ENCODE data around the gene CKAP2L.

The CKAP2L gene

DNA sequence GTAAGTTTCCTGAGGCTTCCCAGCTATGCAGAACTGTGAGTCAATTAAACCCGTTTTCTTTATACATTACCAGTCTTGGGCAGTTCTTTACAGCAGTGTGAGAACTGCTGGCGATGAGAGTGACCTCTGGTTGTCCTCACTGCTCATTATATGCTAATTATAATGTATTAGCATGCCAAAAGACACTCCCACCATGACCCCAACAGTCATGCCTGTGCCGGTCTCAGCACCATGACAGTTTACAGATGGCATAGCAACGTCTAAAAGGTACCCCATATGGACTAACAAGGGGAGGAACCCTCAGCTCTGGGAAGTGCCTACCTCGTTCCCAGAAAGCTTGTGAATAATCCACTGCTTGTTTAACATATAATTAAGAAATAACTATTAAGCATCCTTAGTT, 28.0 kb upstream of the CKAP2L start:
- DNase-seq (ENCODE audit: low spot score), result no peak

DNA sequence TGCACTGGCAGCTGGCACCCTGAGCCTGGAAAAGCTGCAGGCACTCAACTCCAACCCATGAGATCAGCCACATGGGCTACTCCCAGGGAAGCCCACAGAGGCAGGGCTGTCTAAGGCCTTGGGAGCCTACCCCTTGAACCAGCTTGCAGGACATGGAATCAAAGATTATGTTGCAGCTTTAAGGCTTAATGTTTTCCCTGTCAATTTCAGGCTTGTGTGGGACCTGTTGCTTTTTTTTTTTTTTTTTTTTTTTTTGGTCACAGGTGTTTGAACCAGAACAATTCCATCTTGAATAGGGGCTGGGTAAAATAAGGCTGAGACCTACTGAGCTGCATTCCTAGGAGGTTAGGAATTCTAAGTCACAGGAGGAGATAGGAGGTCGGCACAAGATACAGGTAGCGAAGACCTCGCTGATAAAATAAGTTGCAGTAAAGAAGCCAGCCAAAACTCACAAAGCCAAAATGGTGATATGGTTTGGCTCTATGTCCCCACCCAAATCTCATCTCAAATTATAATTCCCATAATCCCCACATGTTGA, 27.4 kb upstream of the CKAP2L start:
- DNase-seq (ENCODE audit: low spot score), result no peak

DNA sequence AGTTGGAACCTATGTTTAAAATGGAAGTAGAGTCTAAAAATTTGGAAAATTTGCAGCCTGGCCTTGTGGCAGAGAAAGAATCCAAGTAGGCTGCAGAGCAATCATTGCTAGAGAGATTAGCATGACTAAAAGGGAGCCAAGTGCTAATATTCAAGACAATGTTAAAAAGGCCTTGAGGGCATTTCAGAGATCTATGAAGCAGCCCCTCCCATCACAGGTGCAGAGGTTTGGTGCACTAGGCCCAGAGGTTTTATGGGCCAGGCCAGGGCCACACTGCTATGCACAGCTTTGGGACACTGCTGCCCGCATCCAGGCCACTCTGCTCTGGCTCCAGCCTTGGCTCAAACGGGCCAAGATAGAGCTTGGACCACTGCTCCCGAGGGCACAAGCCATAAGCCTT, 26.6 kb upstream of the CKAP2L start:
- no peak for DNase-seq (ENCODE audit: low spot score)

DNA sequence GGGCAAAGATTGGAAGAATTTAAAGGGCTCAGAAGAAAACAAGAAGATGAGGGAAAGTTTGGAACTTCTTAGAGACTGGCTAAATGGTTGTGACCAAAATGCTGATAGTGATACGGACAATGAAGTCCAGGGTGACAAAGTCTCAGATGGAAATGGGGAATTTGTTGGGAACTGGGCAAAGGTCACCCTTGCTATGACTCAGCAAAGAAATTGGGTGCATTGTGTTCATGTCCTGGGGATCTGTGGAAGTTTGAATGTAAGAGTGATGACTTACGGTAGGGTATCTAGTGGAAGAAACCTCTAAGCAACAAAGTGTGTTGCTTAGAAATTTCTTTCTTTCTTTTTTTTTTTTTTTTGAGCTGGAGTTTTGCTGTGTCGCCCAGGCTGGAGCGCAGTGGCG, 25.9 kb upstream of the CKAP2L start:
- DNase-seq (ENCODE audit: low spot score), result no peak

DNA sequence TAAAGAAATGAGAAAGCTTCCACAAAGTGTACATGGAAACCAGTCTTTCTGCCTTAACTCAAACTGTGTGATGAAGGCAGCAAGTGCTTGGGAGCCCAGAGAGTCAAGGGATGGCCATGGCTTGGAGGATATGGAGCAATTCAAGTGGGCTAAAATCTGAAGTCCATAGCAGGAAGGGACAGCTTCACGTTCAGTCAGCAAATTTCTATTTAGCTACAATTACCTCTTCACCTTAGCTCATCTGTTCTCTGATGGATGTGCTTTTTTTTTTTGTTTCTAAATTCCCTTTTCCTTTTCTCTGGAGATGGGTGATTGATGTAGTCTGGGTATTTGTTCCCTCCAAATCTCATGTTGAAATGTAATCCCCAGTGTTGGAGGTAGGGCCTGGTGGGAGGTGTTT, 24.8 kb upstream of the CKAP2L start:
- DNase-seq (ENCODE audit: low spot score), result no peak

DNA sequence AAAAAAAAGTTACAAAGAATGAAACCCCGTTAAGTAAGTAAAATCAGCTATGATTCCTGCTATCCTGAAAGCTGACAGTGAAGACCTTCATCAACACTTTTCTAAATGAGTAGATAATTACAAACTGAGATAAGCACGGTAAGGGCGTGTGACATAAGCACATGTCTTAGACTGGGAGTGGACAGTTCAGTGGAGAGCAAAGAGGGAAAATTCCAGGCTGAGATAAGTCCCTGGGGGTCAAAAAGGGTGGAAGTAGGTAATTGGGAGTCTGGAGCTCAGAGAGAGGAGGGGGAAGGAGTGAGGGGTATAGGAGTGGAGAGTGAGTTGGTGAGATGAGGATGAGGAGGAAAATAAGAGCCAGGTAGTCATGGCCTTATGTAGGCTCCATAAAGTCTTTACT, 24.2 kb upstream of the CKAP2L start:
- DNase-seq (ENCODE audit: low spot score), result no peak

DNA sequence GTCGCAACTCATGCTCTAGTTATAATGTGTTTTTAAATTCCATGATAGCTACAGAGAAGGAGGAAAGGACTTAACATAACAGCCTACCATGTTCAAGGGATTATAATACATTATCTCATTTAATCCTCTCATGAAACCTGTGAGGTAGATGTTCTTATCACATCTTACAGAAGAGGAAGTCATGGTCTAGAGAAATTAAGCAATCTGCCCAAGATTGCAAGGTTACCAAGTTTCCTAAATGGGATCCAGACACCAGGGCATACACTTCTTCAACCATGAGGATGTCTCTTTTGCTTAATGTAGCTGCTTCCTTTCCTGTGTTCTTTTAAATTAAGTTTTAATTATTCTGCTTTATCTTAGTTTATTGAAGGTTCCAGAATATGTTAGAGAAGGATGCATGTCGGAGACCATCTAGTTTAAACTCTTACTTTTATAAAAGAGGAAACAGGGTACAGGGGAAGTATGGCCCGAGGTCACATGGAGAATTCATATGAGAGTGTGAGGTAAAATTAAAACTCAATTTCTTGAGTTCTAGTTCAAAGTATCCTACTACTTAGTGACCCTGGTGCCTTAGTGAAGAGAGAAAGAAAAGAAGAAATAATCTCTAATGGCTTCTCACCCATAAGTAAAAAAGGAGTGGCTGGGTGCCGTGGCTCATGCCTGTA, 23.5 kb upstream of the CKAP2L start:
- no peak for DNase-seq (ENCODE audit: low spot score)

DNA sequence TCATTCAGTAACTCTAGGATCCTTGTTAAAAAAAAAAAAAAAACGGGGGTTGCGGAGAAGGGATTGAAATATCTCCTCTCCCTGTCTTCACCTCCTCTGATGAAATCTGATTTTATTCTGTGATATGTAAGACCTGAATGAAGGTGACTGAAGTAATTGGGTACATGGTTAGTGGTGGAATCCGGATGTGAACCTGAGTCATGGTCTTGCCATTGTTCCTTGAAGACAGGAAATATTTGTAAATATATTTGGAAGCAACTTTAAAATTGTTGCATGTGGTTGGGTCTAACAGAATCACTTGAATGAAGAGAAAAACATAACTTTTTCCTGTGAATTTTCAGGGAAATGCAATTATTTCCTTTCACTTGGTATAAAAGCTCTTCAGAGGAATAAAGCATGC, 22.9 kb upstream of the CKAP2L start:
- DNase-seq (ENCODE audit: low spot score), result no peak

DNA sequence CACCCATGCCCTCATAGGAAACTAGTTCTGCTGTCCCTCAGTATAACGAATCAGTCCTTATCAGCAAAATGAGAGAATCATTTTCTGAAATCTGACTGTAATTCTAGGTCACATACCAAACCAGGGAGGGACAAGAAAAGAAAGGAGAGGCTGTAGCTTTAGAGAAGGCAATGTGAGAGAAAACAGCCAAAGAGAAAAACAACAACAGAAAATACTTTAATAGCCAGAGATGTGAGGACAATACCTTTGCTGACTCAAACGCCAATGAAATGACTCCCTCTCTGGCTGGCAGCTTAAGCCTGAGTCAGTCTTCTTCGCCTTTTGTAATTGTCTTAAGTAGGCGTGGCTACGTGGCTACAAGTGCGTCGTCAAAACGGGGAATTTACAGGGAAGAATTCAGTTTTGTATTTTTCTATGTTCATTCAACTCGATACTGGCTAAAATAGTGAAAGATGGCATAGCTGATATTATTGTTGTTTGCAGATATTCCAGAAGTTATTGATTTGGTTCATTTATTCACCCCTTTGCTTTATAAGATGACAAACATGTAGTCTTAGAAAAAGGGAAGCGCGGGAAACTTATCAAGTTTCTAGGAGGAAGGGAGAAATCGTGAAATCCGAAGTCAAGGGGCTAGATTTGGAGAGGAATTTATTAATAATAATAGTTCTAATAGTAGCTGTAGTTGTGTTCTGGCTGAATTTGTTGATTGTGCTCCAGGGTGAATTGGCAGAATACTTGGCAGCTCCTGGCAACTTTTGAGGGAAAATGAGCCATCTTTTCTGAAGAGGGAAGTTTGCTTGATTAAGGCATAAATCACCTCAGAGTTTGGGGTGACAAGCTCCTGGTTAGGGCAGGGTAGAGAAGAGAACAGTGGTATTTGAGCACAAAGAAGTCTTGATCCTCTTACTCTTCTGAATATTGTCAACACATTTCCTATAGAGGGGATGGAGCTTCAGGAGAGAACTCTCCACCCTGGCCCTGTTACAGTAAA, 20.1 kb upstream of the CKAP2L start, which contains the start of gene IL1A:
Gene IL1A, minus strand, starts transcription at position 295 of the 991 bp plus-strand sequence. CDS start 723 bp downstream, outside the sequence.
- peak; percentile 70 for DNase-seq (ENCODE audit: low spot score)

DNA sequence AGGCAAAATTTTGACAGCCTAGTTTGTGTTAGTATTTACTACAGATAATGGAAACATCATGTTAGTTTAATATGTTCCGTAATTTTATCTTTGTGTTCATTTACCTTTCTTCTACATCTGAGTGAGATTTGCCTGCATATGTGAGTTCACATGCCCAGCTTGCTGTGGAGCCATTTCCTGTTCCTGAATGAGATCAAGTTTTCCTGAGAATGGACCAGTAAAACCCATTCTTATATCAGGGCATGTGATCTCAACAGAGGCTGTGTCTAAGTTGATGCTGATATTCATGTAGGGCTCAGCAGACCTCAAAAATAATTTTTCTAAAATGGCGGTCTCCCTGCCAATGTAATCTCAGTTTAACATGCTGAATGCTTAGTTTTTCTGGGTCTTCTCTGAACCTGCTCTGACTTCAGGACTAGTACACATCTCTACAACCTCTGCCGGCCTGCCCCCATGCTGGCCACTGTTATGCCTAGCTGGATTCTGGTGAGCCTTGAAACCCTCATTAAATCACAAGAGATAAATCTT, 18.8 kb upstream of the CKAP2L start:
- no peak for DNase-seq (ENCODE audit: low spot score)

DNA sequence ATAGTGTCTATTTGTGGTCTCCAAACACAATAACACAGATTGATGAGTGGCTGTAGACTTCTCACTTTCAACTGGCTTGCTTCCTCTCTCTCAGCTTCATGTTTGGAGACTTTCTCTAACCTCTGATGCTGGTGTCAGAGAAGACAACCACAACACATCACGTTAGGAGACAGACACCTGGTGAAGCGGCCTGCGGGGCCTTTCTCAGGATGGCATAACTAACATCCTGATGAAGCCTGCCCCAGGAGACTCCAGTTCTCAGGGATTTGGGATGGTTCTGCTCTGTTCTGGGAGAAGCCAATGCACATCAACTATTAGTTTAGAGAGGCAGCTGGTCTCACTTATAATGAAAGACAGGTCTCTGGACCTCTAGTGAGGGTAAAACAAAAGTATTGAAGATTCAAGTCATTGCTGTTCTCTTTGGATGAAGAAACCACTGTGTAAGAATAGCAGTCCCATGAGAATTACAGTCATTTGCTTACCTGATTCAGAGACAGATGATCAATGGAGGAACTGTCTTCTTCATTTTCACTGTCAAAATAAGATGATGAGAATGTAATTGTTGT, 17.9 kb upstream of the CKAP2L start:
- no peak for DNase-seq (ENCODE audit: low spot score)

DNA sequence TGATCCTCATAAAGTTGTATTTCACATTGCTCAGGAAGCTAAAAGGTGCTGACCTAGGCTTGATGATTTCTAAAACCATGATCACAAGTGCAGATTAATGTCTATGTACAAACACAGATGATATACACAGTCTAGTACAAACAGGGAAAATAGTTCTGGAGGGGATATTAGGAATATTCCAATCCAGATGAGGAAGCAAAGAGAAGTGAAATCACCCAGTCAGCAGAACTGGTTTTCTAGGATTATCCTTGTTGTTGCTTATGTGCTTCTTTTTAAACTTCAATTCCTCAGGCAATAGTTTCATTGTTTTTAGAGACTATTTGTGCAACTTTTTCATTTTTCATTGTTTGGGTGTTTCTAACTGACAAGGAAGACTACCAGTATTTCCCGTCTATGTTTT, 15.2 kb upstream of the CKAP2L start:
- no peak for DNase-seq (ENCODE audit: low spot score)

DNA sequence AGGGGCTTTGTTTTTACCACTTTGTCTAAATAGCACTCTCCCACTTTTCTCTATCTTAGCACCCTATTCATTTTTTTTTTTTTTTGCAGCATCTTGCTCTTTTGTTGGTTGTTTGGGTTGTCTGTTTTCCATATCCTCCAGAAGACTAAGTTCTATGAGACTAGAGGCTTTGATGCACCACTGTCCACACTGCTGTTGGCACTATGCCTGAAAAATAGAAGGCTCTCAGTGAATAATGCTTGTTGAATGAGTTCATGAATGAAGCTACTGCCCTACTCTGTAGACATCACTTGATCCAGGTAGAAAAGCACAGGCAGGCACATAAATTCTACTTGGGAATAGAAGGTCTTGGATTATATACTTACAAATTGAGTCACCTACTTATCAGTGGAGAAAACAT, 12.6 kb upstream of the CKAP2L start:
- DNase-seq (ENCODE audit: low spot score), result no peak

DNA sequence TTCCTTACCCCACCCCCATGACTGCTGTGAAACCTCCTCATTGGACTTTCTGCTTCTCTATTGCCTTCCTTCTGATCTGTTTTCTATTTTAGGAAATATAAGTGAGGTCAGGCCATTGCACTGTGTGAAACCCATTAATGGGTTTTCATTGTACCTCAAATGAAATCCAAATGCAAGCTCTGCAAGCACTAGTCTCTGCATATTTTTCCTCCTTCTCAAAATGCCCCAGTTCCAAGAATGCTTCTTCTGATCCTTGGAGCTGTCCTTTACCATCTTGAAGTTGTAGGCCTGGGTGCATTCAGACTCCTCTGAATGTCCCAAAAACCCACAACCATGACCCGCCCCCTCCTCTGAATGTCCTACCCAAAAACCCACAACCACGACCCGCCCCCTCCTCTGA, 11.7 kb upstream of the CKAP2L start:
- no peak for DNase-seq (ENCODE audit: low spot score)

DNA sequence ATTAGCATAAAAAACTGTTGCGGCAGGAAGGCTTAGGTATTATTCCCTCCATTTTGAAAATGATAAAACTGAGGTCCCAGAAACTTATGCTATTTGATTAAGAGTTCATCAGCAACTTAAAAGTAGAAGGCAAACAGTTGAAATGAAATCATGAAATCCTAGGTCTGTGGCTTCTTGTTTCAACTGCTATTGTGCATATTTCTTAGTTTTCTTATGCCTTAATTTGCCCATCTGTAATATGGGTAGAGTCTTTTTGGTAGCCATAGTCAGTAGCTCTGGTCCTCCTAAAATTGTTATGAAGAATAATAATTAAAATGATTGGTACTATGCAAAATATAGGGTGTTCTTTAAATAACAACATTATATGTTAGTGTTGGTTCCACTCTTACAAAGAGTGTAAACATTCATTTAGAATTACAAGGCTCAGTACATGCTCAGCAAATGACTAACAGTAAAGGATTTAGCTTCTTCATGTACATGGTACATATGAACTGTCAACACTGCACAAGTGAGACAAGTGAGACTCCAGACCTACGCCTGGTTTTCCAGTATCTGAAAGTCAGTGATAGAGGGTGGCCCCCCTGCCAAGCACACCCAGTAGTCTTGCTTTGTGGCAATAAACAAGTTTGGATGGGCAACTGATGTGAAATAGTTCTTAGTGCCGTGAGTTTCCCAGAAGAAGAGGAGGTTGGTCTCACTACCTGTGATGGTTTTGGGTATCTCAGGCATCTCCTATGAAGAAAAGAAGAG, 10.3 kb upstream of the CKAP2L start:
- DNase-seq (ENCODE audit: low spot score), result no peak

DNA sequence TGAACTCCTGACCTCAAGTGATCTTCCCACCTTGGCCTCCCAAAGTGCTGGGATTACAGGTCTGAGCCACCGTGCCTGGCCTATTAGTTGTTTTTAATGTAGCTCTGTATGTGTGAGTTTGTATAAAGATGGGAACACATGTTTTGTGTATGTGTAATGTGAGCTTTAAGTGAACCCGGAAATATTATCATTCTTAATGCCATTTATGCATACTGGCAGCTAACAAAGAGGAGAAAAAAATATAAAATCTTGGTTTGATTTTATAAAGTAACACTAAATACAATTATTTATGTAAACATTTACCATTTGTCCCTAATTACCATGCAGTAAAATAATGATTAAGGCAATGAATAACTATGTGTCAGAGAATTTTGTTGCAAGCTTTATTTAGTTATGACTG, 9.1 kb upstream of the CKAP2L start:
- DNase-seq (ENCODE audit: low spot score), result no peak

DNA sequence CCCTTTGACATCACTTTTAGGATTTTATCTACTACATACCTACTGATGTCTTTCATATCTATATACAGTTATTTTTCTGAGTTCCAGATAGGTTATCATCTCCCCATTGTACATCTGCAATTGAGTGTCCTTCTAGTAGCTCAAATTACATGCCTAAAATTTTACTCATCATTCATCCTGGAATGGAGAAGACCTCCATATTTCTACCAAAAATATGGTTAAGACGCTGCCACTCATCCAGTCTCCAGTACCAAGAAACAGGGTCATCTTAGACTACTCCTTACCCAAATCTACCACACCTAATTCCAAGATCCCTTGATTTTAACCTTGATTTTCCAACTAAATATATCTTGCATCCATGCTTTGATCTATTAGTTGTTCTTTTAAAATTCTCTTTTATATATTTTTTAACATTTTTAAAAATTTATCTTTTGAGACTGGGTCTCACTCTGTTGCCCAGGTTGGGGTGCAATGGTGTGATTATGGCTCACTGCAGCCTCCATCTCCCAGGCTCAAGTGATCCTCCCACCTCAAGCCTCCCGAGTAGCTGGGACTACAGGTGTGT, 8.6 kb upstream of the CKAP2L start:
- no peak for DNase-seq (ENCODE audit: low spot score)

DNA sequence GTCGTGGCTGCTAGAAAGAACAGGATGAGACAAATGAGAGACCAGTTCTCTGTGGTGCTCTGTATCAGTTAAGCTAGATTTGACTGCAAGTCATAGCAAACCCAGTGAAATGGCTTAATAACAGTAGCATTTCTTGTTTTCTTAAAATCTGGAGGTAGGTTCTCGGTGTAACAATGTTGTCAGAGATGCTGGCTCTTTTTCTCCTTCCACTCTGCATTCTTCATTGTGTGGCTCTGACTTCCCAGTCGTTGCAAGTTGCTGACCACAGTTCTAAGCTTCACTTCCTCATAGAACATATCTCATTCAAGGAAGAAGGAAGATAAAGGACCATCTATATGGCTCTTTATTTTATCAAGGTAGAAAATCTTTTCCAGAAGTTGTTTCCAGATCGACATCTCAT, 7.9 kb upstream of the CKAP2L start:
- DNase-seq (ENCODE audit: low spot score), result no peak

DNA sequence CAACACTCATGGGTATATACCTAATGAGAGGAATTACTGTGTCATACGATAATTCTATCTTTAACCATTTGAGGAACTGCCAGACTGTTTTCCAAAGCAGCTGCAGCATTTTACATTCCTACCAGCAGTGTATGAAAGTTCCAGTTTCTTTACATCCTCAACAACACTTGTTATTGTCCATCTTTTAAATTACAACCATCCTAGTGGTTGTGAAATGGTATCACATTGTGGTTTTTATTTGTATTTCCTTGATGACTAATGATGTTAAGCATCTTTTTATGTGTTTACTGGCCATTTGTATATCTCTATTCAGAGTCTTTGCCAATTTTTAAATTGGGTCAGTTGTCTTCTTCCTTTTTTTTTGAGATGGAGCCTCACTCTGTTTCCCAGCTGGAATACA, 4.0 kb upstream of the CKAP2L start:
- peak; percentile 6 for DNase-seq (ENCODE audit: low spot score)

DNA sequence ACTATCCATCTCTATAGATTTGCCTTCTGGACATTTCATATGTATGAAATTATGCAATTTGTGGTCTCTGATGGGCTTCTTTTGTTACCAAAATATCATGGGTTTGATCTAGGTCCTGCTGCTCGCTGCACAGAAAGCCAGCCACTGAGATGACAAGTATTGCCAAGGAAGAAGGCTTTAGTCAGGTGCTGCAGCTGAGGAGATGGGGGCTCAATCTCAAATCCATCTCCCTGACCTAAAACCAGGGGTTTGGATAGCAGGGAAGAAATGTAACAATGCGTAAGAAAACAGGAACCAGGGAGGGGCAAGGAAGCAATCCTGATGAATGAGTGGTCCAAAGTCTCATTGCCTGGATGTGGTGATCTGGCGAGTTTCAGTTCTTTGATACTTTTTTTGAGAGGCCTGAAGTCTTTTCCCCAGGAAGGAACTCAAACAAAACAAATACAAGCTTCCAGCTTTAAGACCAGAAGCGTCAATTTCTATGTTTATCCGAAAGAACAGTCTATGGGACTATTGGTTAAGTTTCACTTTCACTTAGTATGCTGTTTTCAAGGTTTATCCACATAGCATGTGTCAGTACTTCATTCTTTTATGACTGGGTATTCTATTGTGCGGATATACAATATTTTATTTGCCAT, 3.4 kb upstream of the CKAP2L start:
- DNase-seq (ENCODE audit: low spot score), result no peak

DNA sequence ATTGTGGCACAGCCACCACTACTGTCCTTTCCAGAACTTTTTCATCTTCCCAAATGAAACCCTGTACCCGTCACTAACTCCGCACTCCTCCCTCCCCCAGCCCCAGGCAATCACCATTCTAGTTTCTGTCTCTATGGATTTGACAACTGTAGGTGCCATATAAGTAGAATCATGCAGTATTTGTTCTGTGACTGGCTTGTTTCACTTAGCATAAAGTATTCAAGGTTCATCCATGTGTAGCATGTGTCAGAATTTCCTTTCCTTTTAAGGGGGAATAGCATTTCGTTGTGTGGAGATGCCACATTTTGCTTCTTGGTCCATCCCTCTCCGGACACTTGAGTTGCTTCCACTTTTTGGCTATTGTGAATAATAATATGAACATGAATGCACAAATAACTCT, 842 bp upstream of the CKAP2L start:
- DNase-seq (ENCODE audit: low spot score), result peak; percentile 38

All from kidney tubule cell (primary cell).